GM13976 (cell line): ENCODE results near the gene CEBPG.

ENCODE experiments used
- DNase-seq: peaks from one replicate; pipeline ENCODE4 v3.0.0; 2012; ENCODE audit warnings: low spot score
- CTCF ChIP-seq: IDR thresholded peaks from 2 replicates; pipeline ENCODE4 v1.5.1; 2012; ENCODE audit warnings: borderline replicate concordance, mild to moderate bottlenecking; ENCODE audit not compliant: insufficient read depth; ENCODE audit errors: extremely low read depth, missing control alignments, control extremely low read depth
- in situ Hi-C: fragments of 300-500 bp; cut with MboI; formaldehyde crosslinking; loops from one replicate; pipeline ENCODE4 v1.12.0; 2022; ENCODE audit warnings: low sequenced_read_pairs, mixed read lengths, inconsistent platforms; ENCODE audit not compliant: unreplicated experiment

Gene CEBPG

GRCh38 chr19:33377586-33378475, 4.3 kb downstream of the CEBPG start:
- no peak for DNase-seq
- in situ Hi-C loops, result no loop called here
- TF ChIP-seq CTCF, result no peak

GRCh38 chr19:33379151-33379829, 5.8 kb downstream of the CEBPG start:
- in situ Hi-C loops, result no loop called here
- no peak for TF ChIP-seq CTCF
- no peak for DNase-seq

- in situ Hi-C loops, result no loop called here
- TF ChIP-seq CTCF, result no peak
- no peak for DNase-seq
Observed at GRCh38 chr19:33381101-33381500, 7.6 kb downstream of the CEBPG start.

- no peak for TF ChIP-seq CTCF
- in situ Hi-C loops, result no loop called here
- no peak for DNase-seq
Observed at GRCh38 chr19:33382006-33382405, 8.5 kb downstream of the CEBPG start.

- in situ Hi-C loops, result no loop called here
- DNase-seq, result no peak
- TF ChIP-seq CTCF, result no peak
Observed at GRCh38 chr19:33382982-33383381, 9.5 kb downstream of the CEBPG start.

- in situ Hi-C loops, result no loop called here
- DNase-seq, result no peak
- no peak for TF ChIP-seq CTCF
Observed at GRCh38 chr19:33383720-33384292, 10.3 kb downstream of the CEBPG start.
